ENCODE results near the gene SGCD. TPM values are rescaled to one million over a fixed set of nuclear protein-coding genes. Genes with fewer than 3 reads are reported as not detected.

Gene SGCD
- total RNA-seq, 1 experiment from 2014 or later = not detected

DNA sequence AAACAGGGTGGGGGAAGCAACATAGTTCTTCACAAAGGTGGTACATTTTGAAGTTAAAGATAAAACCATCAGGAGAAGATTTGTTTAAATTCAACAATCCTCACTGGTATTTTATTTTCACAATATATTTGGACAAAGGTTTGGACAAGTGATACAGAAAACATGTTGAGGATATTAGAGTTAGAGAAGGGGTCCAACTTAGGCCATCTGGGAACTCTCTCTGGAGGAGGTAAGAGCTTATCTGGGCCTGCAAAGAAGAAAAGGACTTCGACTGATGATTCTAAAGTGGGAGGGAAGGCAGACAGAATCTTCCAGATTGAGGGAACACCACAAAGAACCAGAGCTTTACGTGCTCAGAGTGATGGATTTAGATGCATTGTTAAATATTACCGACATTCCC, 58.5 kb downstream of the SGCD start:
- H3K4me2 ChIP-seq (ENCODE audit: low read length) = no peak overlapping the region
- no peak for TF ChIP-seq POLR2A (IDR thresholded peaks at IDR 0.05; ENCODE audit: borderline replicate concordance, extremely low read depth, insufficient read depth, insufficient read length)
- TF ChIP-seq, protein P1, sequence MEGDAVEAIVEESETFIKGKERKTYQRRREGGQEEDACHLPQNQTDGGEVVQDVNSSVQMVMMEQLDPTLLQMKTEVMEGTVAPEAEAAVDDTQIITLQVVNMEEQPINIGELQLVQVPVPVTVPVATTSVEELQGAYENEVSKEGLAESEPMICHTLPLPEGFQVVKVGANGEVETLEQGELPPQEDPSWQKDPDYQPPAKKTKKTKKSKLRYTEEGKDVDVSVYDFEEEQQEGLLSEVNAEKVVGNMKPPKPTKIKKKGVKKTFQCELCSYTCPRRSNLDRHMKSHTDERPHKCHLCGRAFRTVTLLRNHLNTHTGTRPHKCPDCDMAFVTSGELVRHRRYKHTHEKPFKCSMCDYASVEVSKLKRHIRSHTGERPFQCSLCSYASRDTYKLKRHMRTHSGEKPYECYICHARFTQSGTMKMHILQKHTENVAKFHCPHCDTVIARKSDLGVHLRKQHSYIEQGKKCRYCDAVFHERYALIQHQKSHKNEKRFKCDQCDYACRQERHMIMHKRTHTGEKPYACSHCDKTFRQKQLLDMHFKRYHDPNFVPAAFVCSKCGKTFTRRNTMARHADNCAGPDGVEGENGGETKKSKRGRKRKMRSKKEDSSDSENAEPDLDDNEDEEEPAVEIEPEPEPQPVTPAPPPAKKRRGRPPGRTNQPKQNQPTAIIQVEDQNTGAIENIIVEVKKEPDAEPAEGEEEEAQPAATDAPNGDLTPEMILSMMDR (IDR thresholded peaks at IDR 0.05 in 2 of 3, conservative IDR thresholded peaks at IDR 0.05 in 1 of 3; ENCODE audit: borderline replicate concordance in 1 of 3, insufficient read depth in 1 of 3, low read depth in 2 of 3, low read length in 2 of 3) = no peak
- TF ChIP-seq ELF1 (IDR thresholded peaks at IDR 0.05; ENCODE audit: borderline replicate concordance, low read depth) = no peak
- no peak for TF ChIP-seq YY1 (IDR thresholded peaks at IDR 0.05; ENCODE audit: extremely low read depth, insufficient replicate concordance, low read depth, low read length)
- TF ChIP-seq ZNF274 (IDR thresholded peaks at IDR 0.05; ENCODE audit: low read depth, low read length) = no peak
- no peak for TF ChIP-seq SP1 (IDR thresholded peaks at IDR 0.05; ENCODE audit: low read depth)
- TF ChIP-seq SIN3A (IDR thresholded peaks at IDR 0.05; ENCODE audit: low read depth) = no peak
- no peak for TF ChIP-seq FOSL1 (IDR thresholded peaks at IDR 0.05; ENCODE audit: low read depth)
- TF ChIP-seq, protein P2, sequence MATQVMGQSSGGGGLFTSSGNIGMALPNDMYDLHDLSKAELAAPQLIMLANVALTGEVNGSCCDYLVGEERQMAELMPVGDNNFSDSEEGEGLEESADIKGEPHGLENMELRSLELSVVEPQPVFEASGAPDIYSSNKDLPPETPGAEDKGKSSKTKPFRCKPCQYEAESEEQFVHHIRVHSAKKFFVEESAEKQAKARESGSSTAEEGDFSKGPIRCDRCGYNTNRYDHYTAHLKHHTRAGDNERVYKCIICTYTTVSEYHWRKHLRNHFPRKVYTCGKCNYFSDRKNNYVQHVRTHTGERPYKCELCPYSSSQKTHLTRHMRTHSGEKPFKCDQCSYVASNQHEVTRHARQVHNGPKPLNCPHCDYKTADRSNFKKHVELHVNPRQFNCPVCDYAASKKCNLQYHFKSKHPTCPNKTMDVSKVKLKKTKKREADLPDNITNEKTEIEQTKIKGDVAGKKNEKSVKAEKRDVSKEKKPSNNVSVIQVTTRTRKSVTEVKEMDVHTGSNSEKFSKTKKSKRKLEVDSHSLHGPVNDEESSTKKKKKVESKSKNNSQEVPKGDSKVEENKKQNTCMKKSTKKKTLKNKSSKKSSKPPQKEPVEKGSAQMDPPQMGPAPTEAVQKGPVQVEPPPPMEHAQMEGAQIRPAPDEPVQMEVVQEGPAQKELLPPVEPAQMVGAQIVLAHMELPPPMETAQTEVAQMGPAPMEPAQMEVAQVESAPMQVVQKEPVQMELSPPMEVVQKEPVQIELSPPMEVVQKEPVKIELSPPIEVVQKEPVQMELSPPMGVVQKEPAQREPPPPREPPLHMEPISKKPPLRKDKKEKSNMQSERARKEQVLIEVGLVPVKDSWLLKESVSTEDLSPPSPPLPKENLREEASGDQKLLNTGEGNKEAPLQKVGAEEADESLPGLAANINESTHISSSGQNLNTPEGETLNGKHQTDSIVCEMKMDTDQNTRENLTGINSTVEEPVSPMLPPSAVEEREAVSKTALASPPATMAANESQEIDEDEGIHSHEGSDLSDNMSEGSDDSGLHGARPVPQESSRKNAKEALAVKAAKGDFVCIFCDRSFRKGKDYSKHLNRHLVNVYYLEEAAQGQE (IDR thresholded peaks at IDR 0.05; ENCODE audit: low read depth) = no peak
- TF ChIP-seq POLR2AphosphoS5 (IDR thresholded peaks at IDR 0.05; ENCODE audit: low read depth, low read length) = no peak
- TF ChIP-seq JUND (IDR thresholded peaks at IDR 0.05) = no peak
- TF ChIP-seq CBX3 (IDR thresholded peaks at IDR 0.05; ENCODE audit: low read depth) = no peak
- TF ChIP-seq CEBPB (IDR thresholded peaks at IDR 0.05; ENCODE audit: low read depth) = no peak
- TF ChIP-seq EZH2 (IDR thresholded peaks at IDR 0.05) = no peak
- TF ChIP-seq EZH2phosphoT487 (IDR thresholded peaks at IDR 0.05; ENCODE audit: borderline replicate concordance) = no peak
- no peak for TF ChIP-seq EGR1 (IDR thresholded peaks at IDR 0.05; ENCODE audit: low read depth)
- TF ChIP-seq SRF (IDR thresholded peaks at IDR 0.05; ENCODE audit: low read depth) = no peak
- no peak for TF ChIP-seq RAD21 (IDR thresholded peaks at IDR 0.05; ENCODE audit: low read depth)
- TF ChIP-seq, protein P3, sequence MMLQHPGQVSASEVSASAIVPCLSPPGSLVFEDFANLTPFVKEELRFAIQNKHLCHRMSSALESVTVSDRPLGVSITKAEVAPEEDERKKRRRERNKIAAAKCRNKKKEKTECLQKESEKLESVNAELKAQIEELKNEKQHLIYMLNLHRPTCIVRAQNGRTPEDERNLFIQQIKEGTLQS (IDR thresholded peaks at IDR 0.05) = no peak
- TF ChIP-seq, protein P4, sequence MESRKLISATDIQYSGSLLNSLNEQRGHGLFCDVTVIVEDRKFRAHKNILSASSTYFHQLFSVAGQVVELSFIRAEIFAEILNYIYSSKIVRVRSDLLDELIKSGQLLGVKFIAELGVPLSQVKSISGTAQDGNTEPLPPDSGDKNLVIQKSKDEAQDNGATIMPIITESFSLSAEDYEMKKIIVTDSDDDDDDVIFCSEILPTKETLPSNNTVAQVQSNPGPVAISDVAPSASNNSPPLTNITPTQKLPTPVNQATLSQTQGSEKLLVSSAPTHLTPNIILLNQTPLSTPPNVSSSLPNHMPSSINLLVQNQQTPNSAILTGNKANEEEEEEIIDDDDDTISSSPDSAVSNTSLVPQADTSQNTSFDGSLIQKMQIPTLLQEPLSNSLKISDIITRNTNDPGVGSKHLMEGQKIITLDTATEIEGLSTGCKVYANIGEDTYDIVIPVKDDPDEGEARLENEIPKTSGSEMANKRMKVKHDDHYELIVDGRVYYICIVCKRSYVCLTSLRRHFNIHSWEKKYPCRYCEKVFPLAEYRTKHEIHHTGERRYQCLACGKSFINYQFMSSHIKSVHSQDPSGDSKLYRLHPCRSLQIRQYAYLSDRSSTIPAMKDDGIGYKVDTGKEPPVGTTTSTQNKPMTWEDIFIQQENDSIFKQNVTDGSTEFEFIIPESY (IDR thresholded peaks at IDR 0.05; ENCODE audit: extremely low read depth, insufficient replicate concordance, low read length) = no peak
- H3K4me3 ChIP-seq (replicated peaks in 1 of 2; ENCODE audit: low read depth in 1 of 2, low read length in 2 of 2) = no peak overlapping the region
- intact Hi-C loops (cut with micrococcal nuclease) = no loop called here
- no peak overlapping the region for H3K9ac ChIP-seq (ENCODE audit: low read length)
- POLR2A ChIA-PET = no interaction called here
- RAD21 ChIA-PET (ENCODE audit: low non-redundant PET in 1 of 2, low total read pairs in 2 of 2, uncharacterized antibody in 2 of 2, unreplicated experiment in 2 of 2) = no interaction called here
- H4K20me1 ChIP-seq (ENCODE audit: insufficient read depth) = no peaks in the 10 kb centered on the region
- no peaks in the 10 kb centered on the region for H3K36me3 ChIP-seq (ENCODE audit: control insufficient read depth in 1 of 2, insufficient read depth in 2 of 2, low read length in 2 of 2)
- no peaks in the 10 kb centered on the region; a peak in 1 of 4 replicates for H3K9me3 ChIP-seq (ENCODE audit: control insufficient read depth in 1 of 2, insufficient read depth in 1 of 2, low read depth in 1 of 2, low read length in 2 of 2)
- no peak for ATAC-seq
- no peaks in the 10 kb centered on the region for H3K79me2 ChIP-seq (ENCODE audit: insufficient read depth, low read length)
- no TSS peak for BruUV-seq (replicated peaks)
- CTCF ChIA-PET = no interaction called here
- no peaks in the 10 kb centered on the region for H3K4me1 ChIP-seq (ENCODE audit: control insufficient read depth in 1 of 2, insufficient read depth in 2 of 2, low read length in 2 of 2)
- DNase-seq (ENCODE audit: low read depth, low spot score) = no peak
- no peak overlapping the region for H3K27ac ChIP-seq (ENCODE audit: low read depth, low read length)
- no peaks in the 10 kb centered on the region for H3K27me3 ChIP-seq (ENCODE audit: insufficient read depth, low read length)
- no peak overlapping the region for H2AFZ ChIP-seq (ENCODE audit: low read depth, low read length, poor library complexity, severe bottlenecking)
- H3K9me2 ChIP-seq (ENCODE audit: insufficient read depth) = no peaks in the 10 kb centered on the region

Data from HCT116 (cell line).